NCI-H1436 treated with DMSO at 0.1 percent for 48 hours (cell line): ENCODE measurements around the gene SPEG.
A peak's percentile ranks its signal among the peaks of the same experiment; 100 is the strongest.

Experiments
- DNase-seq: peaks from one replicate; lab custom pipeline; 2025; lab: John Stamatoyannopoulos, UW

The SPEG gene

GRCh38 chr2:219497495-219498279 is 63.0 kb downstream of the SPEG start:
- no peak for DNase-seq

- DNase-seq = peak; percentile 81
These were observed 63.8 kb downstream of the SPEG start, which contains the start of gene GMPPA for GRCh38 chr2:219498280-219499057. Gene GMPPA (plus strand): TSS chr2:219498891. CDS start chr2:219499976, 1,085 bp downstream.

DNA sequence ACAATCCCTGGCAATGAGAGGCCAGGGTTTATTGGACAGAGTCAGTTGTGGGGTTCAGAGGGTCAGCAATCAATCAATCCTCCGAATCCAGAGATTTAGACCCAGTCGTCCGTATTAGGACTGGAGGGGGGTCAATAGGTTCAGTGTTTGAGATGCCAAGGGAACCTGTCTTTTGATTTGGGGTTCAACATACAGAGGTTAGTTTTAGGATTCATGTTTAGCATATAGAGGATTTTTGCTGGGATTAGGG is 64.3 kb downstream of the SPEG start:
- DNase-seq = no peak

DNA sequence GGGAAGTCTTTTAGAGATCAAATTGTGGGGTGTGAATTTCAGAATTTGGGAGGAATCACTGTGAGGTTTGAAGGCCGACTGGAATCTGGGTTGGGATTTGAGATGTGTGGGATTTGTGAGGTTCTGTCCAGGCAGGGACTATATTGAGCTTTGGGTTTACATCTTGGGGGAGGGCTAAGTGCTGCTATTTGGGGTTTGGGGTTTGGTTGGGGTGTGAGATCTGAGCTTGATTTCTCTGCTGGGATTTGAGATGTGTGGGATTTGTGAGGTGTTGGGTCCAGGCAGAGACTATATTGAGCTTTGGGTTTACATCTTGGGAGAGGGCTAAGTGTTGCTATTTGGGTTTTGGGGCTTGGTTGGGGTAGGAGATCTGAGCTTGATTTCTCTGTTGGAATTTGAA is 64.9 kb downstream of the SPEG start:
- DNase-seq = no peak

DNA sequence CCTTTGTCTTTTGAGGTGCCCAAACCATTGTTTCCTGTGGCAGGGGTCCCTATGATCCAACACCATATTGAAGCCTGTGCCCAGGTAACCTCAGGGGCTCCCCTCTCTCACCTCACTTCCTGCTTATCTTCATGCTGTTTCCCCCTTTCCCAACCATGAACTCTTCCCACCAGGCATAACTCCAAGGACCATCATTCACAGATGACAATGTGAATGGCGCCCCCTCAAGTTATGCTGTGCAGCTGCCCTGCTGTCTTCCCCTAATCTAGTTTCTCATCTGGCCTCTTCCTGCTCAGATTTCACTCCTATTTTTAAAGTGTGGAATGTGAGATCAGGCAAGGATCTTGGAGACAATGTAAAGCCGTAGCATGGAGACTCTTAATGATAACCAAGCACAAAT is 65.5 kb downstream of the SPEG start:
- DNase-seq = no peak

DNA sequence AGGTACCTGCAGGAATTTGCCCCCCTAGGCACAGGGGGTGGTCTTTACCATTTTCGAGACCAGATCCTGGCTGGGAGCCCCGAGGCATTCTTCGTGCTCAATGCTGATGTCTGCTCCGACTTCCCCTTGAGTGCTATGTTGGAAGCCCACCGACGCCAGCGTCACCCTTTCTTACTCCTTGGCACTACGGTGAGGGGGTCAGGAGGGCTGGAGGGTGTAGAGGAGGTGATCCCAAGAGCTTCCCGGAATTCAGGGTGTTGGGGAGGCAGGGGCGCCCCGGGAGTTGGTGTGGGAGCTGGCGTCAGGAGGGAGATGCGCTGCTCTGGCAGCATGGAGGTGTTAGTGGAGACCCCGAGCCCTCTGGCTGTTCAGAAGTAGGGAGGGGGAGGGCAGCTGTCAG is 67.2 kb downstream of the SPEG start:
- DNase-seq = no peak

DNA sequence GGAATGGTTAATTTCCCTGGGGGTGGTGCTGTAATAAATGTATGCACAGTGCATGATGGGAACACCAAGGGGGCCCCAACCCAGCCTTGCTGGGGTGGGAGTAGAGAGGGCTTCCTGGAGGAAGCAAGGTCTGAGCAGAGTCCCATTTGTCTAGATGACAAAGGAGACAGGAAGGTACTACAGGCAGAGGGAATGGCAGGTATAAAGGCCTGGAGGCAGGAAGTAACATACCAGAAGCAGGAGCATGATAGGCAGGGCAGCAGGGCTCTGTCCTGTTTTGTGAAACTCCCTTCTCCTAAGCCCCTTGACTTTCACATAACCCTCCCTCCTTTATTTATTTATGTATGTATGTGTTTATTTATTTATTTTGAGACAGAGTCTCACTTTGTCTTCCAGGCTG is 68.0 kb downstream of the SPEG start:
- no peak for DNase-seq

DNA sequence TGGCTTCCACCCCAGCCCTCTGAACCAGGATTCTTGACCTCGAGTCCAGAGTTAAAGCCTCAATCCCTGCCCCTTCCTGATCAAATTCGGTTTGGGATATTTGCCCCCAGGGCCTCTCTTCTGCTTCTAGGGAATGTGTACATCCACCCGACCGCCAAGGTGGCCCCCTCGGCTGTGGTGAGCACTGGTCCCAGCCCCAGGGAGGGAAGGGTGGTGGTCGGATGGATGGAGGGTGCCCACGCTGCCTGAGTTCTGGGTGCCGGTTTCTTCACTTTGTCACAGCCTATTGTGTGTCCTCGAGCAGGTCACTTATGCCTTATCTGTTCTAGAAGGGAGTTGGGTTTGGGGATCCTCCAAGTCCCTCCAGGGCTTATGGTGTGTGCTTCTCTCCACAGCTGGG is 70.9 kb downstream of the SPEG start:
- DNase-seq = no peak

DNA sequence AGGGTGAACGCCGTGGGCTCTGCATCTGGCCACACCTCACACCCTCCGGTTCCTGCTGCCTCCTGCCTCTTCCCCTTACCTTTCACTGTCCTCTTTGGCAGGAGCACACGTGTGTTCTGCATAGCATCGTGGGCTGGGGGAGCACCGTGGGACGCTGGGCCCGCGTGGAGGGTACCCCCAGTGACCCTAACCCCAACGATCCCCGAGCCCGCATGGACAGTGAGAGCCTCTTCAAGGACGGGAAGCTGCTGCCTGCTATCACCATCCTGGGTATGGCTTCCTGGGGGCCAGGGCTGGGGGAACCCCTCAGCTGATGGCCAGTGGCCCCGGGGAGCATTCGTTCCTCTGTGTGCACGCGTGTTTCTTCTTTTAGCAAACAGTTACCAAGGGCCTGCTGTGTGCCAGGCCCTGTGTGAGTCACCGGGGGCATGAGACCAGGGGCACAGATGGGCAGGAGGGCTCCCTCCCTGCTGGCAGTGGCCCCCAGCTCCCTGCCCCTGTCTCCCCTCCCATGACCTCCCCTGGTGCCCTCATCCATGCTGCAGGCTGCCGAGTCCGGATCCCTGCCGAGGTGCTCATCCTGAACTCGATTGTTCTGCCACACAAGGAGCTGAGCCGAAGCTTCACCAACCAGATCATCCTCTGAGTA is 71.6 kb downstream of the SPEG start:
- DNase-seq = no peak

DNA sequence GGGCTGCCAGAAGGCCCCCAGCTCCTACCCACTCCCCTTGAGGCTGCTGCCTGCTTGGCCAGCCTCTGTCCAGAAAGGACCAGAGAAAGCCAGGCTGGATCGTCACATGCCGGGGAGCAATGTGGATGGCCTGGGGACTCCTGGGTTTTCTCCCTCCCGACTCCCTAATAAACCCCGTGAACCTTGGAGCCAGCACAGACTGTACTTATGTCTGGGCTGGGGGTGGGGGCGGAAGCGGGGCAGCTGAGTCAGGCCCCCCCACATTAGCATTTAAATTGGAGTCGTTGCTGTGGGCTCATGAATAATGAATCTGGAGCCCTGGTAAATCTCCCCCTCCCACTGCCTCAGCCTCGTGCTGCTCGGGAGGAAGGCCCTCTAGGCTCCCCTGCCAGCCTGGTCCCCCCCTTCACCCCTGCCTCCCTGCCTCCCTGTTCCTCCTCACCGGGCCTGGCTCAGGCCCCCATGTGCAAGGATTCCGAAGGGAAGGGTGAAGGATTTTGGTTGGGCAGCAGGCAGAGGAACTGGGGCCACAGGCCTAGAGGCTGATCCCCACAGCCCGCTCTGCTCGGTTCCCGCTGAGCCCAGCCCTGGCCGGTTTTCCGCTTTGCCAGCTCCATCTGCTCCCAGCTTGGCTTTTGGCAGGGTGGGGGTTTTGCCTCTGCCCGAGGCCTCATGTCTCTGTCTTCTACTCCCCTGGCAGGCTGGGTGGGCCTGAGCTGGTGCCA is 72.3 kb downstream of the SPEG start:
- no peak for DNase-seq

DNA sequence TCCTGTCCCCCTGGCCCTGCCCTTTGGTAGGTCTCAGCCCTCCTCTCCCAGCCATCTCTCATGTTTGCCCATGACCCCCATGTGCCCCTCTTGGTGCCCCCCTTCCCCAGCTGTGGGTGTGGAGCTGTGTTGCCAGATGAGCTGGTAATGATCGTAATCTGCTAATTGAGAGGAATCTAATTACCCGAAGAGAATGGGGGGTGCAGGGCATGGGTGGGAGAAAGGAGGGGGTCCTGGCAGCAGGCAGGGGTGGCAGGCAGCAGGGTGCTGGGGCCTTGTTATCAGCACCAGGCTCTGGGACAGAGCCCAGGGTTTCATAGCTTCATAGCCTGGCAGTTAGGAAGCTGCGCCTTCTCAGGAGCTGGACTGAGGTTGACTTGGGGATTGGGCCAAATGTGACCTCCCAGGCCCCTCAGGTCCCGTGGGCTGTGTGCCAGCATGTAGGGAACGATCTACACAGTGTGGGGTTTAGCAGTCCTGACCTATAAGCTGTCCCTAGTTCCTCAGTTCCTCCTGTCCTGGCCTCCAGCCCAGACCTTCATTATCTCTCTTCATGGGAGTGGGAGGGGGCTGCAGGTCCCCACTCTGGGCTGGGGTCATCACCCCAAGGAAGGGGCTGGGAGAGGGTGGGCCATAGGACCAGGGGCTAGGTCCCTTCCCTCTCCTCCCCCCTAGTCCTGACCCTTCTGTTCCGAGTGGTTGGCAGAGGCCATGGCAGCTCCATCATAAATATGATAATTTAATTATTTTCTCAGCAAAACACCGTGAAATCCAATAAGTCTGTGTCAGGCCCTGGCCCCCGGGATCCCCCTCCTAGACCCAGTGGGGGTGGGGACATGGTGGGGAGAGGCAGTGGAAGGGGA is 73.2 kb downstream of the SPEG start:
- DNase-seq = no peak

DNA sequence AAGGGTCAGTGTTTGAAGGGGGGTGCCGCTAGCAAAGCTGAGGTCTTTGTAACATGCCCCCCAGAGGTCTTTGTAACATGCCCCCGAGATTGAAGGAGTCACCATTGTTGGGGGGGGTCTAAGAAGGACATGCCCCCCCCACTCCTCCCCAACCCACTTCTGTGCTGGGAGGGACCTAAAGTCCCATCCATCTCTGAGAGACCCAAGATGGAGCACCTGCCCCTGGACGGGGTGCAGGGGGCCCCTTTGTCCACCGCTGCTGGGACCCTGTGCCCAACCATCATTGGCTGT is 73.7 kb downstream of the SPEG start:
- no peak for DNase-seq

DNA sequence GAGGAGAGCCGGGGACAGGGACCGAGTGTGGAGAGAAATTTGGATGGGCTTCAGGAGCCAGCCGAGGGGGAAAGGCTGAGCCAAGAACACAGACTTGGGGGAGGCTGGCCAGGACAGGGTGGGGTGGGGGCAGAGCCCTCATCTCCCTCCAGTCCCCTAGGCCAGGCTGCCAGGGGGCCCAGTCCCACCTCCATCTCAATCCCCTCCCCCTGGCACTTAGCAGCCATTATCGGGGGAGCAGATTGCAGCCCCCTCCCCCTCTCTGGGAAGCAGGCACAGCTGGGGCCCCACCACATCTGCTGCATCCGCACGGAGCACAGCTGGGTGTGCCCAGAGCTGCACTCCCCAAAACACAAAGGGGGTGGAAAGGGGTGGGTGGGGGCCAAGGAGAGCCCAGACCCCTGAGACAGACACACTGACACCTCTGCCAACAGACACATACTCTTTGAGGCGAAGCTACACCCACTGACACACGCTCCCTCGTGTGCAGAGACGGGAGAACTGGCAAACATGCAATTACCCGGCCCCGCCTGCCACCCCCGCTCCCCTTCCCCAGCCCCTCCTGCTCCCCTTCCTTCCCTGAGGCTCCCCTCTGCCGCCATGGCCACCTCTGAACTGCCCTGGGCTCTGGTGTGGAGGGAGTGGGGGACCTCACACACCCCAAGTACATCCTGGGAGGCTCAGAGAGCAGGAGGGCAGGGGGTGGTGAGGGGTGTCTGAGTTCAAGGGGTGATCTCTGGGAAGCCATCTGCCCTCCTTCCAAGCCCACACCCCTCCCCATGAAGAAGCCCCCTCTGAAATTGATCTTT is 74.5 kb downstream of the SPEG start:
- DNase-seq = no peak

DNA sequence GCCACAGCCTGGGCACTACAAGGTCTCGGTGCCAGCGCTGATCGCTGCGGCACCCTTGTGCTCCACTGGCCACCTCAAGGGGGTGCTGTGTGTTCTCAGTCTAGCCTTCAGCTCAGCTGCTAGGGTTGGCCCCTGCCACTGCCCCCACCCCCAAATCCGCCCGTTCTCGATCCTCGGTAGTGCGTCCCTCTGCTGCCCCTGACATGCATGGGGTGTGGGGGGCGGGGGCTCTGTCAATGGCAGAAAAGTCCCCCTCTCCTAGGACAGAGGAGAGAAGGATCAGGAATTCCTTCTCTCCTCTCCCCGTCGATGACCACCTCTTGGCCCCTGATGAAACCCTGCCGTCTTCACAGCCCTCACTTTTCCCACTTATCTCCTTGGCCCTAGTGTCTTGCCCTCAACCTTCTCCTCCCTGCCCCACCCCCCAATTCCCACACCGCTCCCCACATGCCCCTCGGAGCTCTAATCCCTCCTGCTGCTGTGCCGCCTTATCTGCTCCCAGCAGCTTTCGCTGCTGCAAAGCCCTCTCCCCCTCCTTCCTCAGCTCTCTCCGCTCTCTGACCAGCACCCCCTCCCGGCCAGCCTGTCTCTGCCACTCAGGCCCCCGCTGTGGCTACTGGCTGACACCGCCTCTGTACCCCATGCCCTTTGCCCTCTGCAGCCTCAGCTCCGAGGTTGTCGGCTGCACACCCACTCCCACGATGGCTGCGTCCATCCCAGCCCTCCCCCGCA is 75.3 kb downstream of the SPEG start:
- no peak for DNase-seq

- DNase-seq = no peak
These were observed 76.0 kb downstream of the SPEG start for GRCh38 chr2:219510512-219511135.

GRCh38 chr2:219511547-219512325 is 77.1 kb downstream of the SPEG start:
- no peak for DNase-seq

GRCh38 chr2:219512524-219513216 is 78.0 kb downstream of the SPEG start:
- no peak for DNase-seq

DNA sequence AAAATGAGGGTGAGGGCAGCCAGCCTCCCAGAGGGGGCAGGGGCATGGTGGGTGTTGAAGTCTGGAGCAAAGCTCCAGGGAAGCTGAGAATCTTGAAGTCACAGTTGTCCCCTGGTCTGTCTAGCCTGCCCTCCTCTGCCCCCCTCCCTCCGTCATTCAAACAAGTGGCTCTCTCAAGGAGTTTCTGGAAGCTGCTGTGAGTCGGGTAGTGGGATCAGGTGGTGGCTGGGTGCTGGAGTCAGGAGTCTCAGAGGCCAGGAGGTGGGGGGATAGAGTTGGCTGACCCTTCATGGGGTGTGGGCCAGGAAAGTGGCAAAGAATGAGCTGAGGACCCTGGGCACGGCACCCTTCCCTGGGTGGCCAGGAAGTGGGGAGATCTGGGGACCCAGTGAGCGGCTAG is 79.1 kb downstream of the SPEG start:
- no peak for DNase-seq
